NCI-H524 treated with DMSO at 0.1 percent for 48 hours (cell line): ENCODE results near the gene VAV2.
"Not testable (repeated sequence)": the region's sequence is repeated elsewhere in the genome, so short reads cannot be mapped to it uniquely, and the experiment has no call there.

ENCODE experiments used
- DNase-seq: peaks from one replicate; lab custom pipeline; 2025; lab: John Stamatoyannopoulos, UW

Gene VAV2

GRCh38 chr9:133938086-133938485 lies 54.0 kb downstream of the VAV2 start:
- no peak for DNase-seq

- DNase-seq: no peak
These were observed 55.0 kb downstream of the VAV2 start for GRCh38 chr9:133937120-133937519.

GRCh38 chr9:133935328-133936005 lies 56.7 kb downstream of the VAV2 start:
- no peak for DNase-seq

GRCh38 chr9:133934482-133935232 lies 57.5 kb downstream of the VAV2 start:
- no peak for DNase-seq

- no peak for DNase-seq
These were observed 58.6 kb downstream of the VAV2 start for GRCh38 chr9:133933426-133934026.

- DNase-seq: no peak
These were observed 59.5 kb downstream of the VAV2 start for GRCh38 chr9:133932633-133933032.

GRCh38 chr9:133932181-133932580 lies 59.9 kb downstream of the VAV2 start:
- no peak for DNase-seq

GRCh38 chr9:133930682-133931485 lies 61.2 kb downstream of the VAV2 start:
- DNase-seq: no peak

- DNase-seq: no peak
These were observed 62.0 kb downstream of the VAV2 start for GRCh38 chr9:133930046-133930681.

GRCh38 chr9:133929599-133929998 lies 62.5 kb downstream of the VAV2 start:
- no peak for DNase-seq

- no peak for DNase-seq
These were observed 63.8 kb downstream of the VAV2 start for GRCh38 chr9:133928248-133928764.

GRCh38 chr9:133927041-133927440 lies 65.1 kb downstream of the VAV2 start:
- DNase-seq: no peak

- DNase-seq: no peak
These were observed 65.8 kb downstream of the VAV2 start for GRCh38 chr9:133926165-133926856.

GRCh38 chr9:133924453-133924852 lies 67.7 kb downstream of the VAV2 start:
- no peak for DNase-seq

GRCh38 chr9:133923608-133924007 lies 68.5 kb downstream of the VAV2 start:
- not testable (repeated sequence) for DNase-seq

- no peak for DNase-seq
These were observed 70.3 kb downstream of the VAV2 start for GRCh38 chr9:133921866-133922265.

- DNase-seq: no peak
These were observed 71.7 kb downstream of the VAV2 start for GRCh38 chr9:133920471-133920870.

GRCh38 chr9:133919253-133920115 lies 72.6 kb downstream of the VAV2 start:
- no peak for DNase-seq

GRCh38 chr9:133918111-133918813 lies 73.9 kb downstream of the VAV2 start:
- DNase-seq: no peak
